GM21515 (cell line): ENCODE data around the gene GGN.
"Not testable (repeated sequence)": the region's sequence is repeated elsewhere in the genome, so short reads cannot be mapped to it uniquely, and the experiment has no call there.

Experiments
- ATAC-seq: cut with Tn5 transposase; IDR thresholded peaks from one replicate; pipeline ENCODE4 v1.9.1; 2021; ENCODE audit not compliant: unreplicated experiment

Gene GGN

DNA sequence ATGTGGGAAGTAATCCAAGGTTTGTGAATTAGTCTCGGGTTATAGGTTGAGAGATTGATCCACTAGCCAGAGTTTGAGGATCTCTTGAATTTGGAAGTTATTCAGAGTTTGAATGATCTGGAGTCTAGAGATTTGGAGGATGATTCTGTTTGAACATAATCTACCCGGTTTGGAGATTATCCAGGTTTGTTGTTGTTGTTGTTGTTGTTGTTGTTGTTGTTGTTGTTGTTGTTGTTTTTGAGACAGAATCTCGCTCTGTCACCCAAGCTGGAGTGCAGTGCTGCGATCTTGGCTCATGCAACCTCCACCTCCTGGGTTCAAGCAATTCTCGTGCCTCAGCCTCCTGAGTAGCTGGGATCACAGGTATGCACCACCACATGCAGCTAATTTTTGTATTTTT lies 24.1 kb upstream of the GGN start:
- ATAC-seq, result not testable (repeated sequence)

DNA sequence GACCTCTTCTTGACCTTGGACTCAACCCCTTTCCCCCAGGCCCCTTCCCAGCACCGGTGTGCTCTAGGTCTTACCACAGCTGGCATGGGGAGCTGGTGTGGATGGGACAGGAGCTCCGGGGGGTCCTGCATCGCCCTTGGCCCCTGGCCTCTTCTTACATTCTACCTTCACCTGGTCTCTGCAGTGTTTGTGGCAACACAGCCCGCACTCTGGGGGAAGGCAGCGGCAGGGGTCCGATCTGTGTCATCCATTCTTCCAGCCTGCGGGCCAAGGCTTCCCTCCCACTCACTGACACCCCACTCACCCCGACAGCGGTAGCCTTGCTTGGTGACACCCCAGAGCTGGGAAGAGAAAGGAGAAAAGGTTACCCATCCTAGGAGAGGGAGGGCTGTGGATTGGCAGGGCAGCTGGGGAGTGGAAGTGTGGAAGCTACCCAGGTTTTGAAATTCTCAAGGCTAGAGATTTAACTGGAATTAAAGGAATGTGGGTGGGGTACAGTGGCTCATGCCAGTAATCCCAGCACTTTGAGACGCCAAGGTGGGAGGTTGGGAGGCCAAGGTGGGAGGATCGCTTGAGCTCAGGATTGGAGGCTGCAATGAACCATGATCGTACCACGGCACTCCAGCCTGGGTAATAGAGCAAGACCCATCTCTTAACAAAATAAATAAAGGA lies 23.3 kb upstream of the GGN start:
- no peak for ATAC-seq

DNA sequence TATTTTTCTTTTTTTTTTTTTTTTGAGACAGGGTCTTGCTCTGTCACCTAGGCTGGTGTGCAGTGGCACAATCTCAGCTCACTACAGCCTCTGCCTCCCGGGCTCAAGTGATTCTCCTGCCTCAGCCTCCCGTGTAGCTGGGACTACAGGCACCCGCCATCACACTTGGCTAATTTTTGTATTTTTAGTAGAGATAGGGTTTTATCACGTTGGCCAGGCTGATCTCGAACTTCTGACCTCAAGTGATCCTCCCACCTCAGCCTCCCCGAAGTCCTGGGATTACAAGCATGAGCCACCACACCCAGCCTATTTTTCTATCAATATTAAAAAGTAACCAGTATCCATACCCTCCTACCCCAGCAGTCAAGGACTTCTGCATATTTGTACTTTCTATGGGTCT lies 22.6 kb upstream of the GGN start:
- ATAC-seq, result not testable (repeated sequence)

DNA sequence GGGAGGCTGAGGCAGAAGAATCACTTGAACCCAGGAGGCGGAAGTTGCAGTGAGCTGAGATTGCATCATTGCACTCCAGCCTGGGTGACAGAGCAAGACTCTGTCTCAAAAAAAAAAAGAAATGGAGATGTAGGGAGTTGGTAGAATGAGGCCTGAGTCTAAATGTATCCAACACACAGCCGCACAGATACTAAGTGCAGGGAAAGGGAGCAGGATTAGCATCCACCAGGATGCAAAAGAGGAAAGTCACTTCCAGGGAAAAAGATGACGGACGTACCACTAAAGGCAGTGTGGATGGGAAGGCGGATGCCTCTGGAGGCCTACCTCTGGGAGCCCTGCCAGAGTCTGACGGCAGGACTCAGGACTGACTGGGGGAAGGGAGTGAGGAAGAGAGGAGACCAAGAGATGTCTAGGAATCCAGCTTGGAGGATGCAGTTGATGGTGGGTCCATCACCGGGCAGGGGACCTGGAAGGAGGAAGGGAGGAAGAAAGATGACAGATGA lies 21.8 kb upstream of the GGN start:
- no peak for ATAC-seq

DNA sequence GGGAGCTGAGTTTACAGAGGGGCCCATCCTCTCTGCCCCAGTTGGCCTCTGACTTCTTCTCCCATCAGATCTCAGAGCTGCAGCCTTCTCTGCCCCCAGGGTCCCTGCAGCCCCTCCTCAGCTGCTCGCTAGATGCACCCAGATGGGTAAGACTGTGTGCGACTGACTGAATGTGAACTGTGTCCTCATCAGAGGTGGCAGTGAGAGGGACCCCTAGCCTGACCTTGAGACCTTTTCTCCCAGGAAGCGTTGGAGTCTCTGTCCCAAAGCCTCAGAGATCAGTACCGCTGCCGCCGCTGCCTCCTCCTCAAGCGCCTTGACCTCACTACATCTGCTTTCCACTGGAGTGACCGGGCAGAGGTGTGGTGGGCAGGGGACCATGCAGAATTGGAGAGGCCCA lies 17.4 kb upstream of the GGN start:
- no peak for ATAC-seq

DNA sequence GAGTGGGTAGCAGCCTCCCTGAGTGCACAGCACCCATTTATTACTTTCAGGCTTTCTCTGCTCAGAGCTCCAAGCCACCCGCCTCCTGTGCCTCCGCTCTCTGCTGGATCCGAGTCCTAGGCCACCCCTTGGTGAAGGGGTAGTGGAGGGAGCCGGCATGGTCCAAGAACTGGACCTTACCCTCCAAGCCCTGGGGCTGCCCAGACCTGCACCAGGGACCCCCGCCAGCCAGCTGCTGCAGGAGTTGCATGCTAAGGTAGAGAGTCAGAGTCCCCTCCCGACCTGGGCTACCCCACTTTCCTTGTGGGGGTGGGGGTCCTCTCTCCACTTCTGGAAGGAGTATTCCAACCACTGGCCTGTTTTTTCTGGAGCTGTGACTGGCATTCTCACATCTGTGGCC lies 17.0 kb upstream of the GGN start:
- ATAC-seq, result no peak

DNA sequence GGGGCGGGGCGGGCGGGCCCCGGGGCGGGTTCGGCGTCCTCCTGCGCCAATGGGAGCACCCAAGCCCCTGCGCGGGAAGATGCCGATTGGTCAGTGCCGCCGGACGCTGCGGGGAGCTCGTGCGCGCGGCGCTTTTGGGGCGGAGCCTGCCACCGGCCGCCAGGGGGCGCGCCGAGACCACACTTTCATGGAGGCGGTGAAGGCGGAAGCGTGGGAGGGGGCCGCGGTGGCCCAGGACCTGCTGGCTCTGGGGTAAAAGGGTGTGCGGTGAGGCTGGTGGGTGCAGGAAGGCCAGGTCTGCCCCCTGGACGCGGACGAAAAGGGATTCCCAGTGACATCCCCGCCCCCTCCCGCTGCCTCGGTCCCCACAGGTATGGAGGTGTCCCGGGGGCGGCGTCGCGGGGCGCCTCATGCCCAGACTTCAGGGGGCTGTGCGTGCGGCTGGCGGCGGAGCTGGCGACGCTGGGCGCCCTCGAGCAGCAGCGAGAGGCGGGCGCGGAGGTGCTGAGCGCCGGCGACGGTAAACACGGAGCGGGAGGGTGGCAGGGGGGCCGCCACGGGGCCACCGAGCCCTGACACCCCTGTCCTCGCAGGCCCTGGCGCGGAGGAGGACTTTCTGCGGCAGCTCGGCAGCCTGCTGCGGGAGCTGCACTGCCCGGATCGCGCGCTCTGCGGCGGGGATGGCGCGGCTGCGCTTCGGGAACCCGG lies 15.3 kb upstream of the GGN start, which contains the start of gene FAM98C:
FAM98C (plus strand) TSS at position 127 of the 708 bp plus-strand sequence; CDS start at position 188, 61 bp downstream.
- ATAC-seq, result peak; percentile 83

DNA sequence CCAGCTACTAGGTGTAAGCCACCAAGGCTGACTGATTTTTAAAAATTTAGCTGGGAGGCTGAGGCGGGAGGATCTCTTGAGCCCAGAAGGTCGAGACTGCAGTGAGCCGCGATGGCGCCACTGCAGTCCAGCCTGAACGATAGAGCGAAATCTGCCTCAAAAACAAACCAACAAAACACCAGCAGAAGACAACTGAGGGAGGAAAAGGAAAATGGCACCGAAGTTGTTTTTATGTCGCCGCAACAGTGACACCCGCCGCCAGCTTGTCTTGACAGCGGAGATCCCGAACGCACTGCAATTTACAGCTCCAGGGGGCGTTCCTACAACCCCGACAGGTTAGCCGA lies 14.8 kb upstream of the GGN start:
- ATAC-seq, result peak; percentile 8

DNA sequence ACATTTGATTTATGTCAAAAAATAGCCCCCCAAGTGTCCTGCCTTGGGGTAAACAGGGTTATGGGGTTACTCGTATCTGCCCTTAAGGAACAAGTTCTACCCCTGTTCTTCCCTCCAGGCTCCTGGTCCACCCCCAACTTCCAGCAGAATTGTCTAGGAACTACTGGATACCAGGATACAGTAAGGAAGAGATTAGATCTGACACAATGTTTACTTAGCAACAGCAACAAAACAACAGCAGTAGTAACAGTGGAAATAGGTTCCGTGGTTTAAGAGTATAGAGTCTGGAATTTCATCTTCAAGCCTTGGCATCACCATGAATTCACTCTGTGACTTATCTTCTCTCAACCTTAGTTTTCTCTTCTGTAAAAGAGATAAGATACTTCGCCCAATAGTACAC lies 13.3 kb upstream of the GGN start:
- no peak for ATAC-seq

DNA sequence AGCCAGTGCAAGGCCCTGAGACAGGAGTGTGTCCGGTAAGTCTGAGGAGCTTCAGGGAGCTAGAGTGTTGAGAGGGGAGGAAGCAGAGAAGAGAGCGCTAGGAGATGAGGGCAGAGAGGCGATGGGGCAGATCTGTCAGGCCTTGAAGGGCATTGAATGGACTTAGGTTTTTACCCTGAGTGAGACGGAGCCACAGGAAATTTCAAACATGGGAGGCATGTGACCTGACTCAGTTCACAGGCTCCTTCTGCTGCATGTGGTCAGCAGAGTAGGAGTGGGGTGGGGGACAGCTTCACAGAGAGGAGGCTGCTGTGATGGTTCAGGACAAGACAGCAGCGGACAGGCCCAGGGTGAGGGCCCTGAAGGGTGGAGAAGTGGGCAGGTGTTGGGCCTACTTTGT lies 12.5 kb upstream of the GGN start:
- no peak for ATAC-seq

DNA sequence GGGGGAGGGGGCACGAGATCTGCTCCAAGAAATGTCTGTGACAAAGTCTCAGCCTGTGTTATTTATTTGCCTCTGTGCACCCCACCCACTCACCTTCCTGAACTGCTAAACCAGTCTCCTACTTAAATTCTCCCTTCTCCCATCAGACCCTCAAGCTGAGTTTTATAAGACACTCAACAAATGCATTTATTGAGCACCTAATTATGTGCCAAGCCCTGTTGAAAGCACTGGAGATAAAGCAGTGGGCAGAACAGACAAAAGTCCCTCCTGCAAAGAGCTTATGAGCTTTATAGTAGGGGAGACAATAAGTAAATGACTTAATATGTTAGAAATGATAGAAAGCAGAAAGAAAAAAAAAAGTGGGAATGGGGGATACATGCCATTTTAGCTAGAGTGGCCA lies 11.7 kb upstream of the GGN start:
- no peak for ATAC-seq

DNA sequence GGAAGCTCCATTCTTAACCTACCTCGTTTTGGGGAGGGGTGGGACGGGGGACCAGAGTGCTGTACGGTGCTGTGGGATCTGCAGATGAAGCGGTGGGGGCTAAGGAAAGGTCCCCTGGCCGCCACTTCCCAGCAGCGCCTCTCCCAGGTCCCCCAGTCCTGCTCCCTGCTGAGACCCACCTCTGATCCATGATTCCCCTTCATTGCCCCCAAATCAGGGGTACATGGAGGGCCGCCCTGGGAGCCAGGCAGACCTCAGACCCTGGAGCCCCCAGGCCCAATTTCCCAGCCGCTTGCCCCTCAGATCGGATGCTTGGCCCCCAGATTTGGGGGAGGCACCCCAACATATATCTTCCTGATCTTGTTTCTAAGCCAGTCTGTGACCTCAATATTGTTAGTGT lies 11.2 kb upstream of the GGN start:
- no peak for ATAC-seq

DNA sequence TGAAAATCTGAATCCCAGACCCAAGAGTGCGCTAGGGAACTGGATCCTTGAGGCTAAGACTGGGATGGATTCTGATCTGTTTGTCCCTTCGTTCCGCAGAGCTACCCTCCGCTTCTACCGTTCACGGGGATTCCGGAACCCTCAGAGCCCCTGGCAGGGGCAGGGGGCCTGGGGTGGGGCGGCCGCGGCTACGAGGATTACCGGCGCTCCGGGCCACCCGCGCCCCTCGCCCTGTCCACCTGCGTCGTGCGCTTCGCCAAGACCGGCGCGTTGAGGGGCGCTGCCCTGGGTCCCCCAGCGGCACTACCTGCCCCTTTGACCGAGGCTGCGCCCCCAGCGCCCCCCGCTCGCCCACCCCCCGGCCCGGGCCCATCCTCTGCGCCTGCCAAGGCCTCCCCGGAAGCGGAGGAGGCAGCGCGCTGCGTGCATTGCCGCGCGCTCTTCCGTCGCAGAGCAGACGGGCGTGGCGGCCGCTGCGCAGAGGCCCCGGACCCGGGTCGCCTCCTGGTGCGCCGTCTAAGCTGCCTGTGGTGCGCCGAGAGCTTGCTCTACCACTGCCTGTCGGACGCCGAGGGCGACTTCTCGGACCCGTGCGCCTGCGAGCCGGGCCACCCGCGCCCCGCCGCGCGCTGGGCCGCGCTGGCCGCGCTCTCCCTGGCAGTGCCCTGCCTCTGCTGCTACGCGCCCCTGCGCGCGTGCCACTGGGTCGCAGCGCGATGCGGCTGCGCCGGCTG lies 7.7 kb upstream of the GGN start:
- no peak for ATAC-seq

DNA sequence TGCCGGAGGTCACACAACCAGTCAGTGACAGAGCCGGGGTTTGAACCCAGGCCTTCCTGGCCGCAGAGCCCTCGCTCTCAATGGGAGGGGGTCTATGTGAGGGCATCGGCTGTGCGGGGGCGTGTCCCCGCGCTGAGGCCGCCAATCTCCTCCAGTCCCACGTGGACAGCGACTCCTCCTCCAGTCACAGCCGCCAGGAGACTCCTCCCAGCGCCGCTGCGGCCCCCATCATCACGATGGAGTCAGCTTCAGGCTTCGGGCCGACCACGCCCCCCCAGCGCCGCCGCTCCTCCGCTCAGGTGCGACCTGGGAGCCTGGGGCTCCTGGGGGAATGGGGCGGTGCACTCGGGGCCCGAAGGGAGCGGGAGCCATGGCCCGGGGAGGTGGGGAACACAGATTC lies 6.7 kb upstream of the GGN start:
- no peak for ATAC-seq

DNA sequence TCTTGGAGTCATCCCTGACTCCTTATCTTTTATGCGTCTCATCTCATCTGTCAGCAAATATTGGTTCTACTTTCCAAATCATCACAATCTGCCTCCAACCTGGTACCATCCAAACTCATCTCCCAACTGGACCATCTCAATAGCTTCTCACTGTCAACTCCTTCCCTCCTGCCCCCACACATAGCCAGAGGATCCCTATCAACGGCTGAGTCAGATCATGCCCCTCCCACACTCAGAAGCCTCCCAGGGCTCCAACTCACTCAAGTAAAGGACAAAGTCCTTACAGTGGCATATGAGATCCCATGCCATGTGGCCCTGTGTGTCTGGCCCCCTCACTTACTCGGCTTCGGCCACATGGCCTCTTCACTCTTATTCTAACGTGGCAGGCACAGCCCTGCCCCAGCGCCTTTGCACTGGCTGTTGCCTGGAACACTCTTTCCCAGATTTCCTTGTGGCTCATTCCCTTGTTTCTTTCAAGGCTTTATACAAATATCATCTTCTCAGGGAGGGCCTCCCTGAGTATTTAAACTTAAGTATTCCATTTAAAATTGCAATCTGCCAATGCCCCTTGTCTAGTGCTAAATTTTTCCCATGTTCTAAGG lies 5.0 kb upstream of the GGN start:
- no peak for ATAC-seq

DNA sequence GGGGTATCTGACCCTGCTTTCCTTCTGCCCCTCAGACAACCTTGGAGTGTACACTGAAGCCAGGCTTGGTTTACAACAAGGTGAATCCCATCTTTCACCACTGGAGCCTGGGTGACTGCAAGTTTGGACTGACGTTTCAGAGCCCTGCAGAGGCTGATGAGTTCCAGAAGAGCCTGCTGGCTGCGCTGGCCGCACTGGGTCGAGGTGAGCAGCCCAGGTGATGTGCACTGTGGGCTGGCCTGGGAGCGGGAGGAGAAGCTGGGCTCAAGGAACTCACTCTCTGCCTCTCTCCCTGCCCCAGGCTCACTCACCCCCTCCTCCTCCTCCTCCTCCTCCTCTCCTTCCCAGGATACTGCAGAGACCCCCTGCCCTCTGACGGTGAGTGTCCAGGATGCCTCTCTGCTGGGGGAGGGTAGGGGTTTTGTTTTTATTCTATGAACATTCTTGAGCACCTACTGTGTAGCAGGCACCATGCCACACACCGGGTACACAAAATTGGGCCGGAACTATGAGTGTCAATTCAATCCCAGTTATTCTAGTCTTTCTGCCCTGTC lies 4.2 kb upstream of the GGN start:
- no peak for ATAC-seq

DNA sequence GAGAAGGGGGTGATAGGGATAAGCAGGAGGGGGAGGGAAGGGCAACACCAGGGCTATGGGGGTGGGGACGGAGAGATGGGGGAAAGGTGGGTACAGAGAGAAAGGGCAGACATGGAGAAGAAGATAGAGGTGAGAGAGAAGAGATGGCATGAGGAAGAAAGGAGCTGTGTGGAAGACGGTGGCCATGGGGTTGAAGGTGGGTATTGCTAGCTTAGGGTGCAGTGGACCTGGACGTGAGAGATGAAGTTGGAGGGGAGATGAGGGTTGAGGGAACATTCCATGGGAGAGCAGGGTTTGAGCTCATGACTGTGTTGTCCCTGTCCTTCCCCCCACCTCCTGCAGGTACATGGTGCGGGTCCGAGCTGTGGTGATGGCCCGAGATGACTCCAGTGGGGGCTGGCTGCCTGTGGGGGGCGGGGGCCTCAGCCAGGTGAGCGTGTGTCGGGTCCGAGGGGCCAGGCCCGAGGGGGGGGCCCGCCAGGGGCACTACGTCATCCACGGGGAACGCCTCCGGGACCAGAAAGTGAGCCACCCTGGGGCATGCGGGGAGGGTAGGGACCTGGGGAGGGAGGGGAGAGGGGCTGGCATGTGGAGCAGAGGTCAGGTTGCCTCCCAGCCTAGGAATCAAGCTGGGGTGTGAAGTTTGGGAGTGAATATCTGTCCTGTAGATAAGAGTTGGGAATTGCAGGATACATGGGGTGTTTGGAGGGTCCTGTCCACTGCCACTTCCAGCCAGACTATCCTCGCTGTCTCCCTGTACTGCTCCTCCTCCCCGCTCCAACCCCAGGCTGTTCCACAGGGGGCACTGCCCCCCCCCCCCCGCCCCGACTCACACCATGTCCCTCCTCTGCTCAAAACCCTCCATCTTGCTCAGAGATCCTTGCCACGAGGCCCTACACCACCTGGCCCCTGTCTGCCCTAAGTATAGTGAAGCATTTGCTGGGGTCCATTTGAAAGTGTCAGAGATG lies 2.4 kb upstream of the GGN start:
- no peak for ATAC-seq

DNA sequence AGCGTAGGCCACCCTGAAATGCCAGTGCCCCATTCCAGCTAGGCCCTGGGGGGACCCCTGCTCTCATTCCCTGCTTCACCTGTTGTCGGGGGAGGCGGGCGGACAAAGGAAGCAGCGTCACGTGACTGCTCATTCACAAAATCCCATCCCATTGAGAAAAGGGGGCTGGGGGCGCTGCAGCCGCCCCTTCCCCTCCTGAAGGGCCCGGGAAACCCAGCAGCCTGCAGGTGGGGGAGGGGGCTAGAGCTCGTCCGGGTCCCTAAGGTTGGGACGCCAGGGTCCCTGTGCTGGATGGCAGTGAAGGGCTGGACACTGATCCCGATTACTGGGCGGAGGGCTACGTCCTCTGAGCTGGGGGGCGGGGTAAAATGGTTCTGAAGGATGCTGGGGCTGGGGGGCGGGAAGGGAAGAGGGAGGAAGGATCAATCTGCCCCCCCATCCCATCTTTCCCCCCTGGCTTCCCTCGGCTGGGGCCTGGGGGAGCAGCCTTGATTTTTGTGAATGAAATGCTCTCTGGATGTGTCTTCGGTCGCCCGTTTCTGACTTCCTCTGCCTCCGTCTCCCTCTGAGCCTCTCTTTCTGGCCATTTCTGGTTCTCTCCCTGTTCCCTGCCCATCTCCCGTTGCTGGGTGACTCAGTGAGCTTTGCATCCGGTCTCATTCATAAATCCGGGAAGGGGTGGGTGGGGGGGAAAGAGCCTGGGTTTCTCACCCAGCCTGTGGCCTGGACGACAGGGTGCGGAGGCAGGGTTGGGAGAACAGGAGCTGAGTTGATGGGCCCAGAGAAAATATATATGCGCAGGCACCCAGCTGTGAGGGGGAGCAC lies 1.5 kb upstream of the GGN start:
- ATAC-seq, result no peak

DNA sequence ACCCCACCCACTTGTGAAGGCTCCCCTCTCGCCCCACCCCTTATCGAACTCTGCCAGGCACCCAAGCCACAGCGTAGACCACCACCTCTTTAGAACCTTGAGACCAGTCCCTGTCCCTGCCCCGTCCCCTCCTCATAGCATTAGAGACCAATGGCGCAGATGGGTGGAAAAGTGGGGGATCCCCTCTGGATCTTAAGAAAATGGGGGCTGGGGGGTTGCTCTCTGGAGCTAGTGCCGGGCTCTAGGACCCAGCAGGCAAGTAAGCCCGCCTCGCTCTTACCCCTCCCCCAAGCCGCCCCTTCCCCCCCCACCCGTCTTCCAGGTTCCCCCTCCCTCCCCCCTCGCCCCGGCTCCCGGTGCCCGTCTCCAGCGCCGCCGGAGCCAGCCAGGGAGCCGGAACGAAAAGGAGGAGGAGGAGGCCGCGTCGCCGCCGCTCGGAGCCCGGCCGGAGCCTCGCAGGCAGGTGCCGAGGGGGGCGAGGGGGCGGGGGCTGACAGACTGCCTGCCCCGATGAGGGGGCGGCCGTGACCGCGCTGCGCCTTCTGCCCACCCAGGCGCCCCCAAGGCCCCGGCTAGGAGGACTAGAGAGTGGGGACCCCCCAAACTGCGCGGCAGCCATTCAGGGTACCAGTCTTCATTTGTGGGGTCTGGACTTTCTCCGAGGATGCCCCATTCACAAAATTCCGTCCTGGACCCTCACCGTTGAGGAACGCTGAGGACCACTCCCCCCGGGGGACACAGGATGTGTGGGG lies 691 bp upstream of the GGN start, which contains the start of gene SPRED3:
SPRED3 (plus strand) TSS at position 349 of the 752 bp plus-strand sequence. CDS start 1,606 bp downstream, outside the sequence.
- no peak for ATAC-seq
